HEK293 (cell line): Measurements from ENCODE around the gene CEPT1.

Experiments used
- CTCF ChIA-PET: fragments of 350-600 bp; formaldehyde crosslinking; extraction: SDS; loops from one replicate; lab custom pipeline; 2021; ENCODE audit warnings: antibody characterized with exemption; lab: Yijun Ruan, JAX
- POLR2A ChIA-PET: fragments of 300-600 bp; formaldehyde crosslinking; extraction: SDS; loops from one replicate; lab custom pipeline; 2020; ENCODE audit warnings: antibody characterized with exemption, inconsistent platforms; lab: Yijun Ruan, JAX
- H3K27ac ChIP-seq: fragments of 200-500 bp; sonication (Bioruptor generic); 2 replicates; pipeline ENCODE4 v1.5.1; 2014; ENCODE audit warnings: low read depth, low read length, control low read depth, inconsistent platforms; ENCODE audit errors: extremely low read depth
- H3K36me3 ChIP-seq, 2 experiments: fragments of 200-500 bp in 1 of 2; sonication (Bioruptor generic) in 1 of 2; 1 replicate in 1 of 2; 2 replicates in 1 of 2; pipeline ENCODE4 v1.5.1; 2014 to 2017; ENCODE audit warnings: inconsistent platforms in 2 of 2, low read length in 2 of 2; ENCODE audit not compliant: control insufficient read depth in 2 of 2, insufficient read depth in 1 of 2
- H3K4me1 ChIP-seq: fragments of 200-500 bp; sonication (Bioruptor generic); 2 replicates; pipeline ENCODE4 v1.5.1; 2014; ENCODE audit warnings: mild to moderate bottlenecking, low read length, inconsistent platforms; ENCODE audit not compliant: control insufficient read depth, insufficient read depth
- H3K4me3 ChIP-seq: 2 replicates; pipeline ENCODE4 v1.5.1; 2011; ENCODE audit warnings: low read depth, mild to moderate bottlenecking, control low read depth, low read length, moderate library complexity
- H3K9me3 ChIP-seq: fragments of 200-500 bp; sonication (Bioruptor generic); 2 replicates; pipeline ENCODE4 v1.5.1; 2014; ENCODE audit warnings: low read depth, low read length, inconsistent platforms; ENCODE audit not compliant: control insufficient read depth, insufficient read depth
- FEZF1 ChIP-seq: fragments of 450-650 bp; formaldehyde crosslinking; IDR thresholded peaks from 2 replicates; pipeline ENCODE4 v1.5.1; 2016; ENCODE audit warnings: missing biosample characterization, missing genetic modification characterization
- GLIS1 ChIP-seq: fragments of 450-650 bp; formaldehyde crosslinking; IDR thresholded peaks from 2 replicates; pipeline ENCODE4 v1.5.1; 2016; ENCODE audit warnings: missing biosample characterization, missing genetic modification characterization
- KLF10 ChIP-seq: fragments of 450-650 bp; IDR thresholded peaks from 2 replicates; pipeline ENCODE4 v1.5.1; 2018; ENCODE audit warnings: missing biosample characterization, mild to moderate bottlenecking, missing genetic modification characterization
- PRDM1 ChIP-seq: fragments of 450-650 bp; formaldehyde crosslinking; IDR thresholded peaks from 2 replicates; pipeline ENCODE4; 2016; ENCODE audit warnings: missing biosample characterization, missing genetic modification characterization
- SCRT1 ChIP-seq: fragments of 450-650 bp; formaldehyde crosslinking; IDR thresholded peaks from 2 replicates; pipeline ENCODE4 v1.5.1; 2016; ENCODE audit warnings: missing biosample characterization, missing genetic modification characterization, borderline replicate concordance
- SCRT2 ChIP-seq: fragments of 450-650 bp; formaldehyde crosslinking; IDR thresholded peaks from 2 replicates; pipeline ENCODE4 v1.5.1; 2016; ENCODE audit warnings: missing biosample characterization, missing genetic modification characterization
- SP2 ChIP-seq: fragments of 450-650 bp; formaldehyde crosslinking; IDR thresholded peaks from 2 replicates; pipeline ENCODE4 v1.5.1; 2016; ENCODE audit warnings: missing biosample characterization, missing genetic modification characterization
- ZBTB17 ChIP-seq: fragments of 450-650 bp; formaldehyde crosslinking; IDR thresholded peaks from 2 replicates; pipeline ENCODE4 v1.5.1; 2016; ENCODE audit warnings: missing biosample characterization, missing genetic modification characterization
- ZIC2 ChIP-seq: fragments of 450-650 bp; formaldehyde crosslinking; IDR thresholded peaks from 2 replicates; pipeline ENCODE4 v1.5.1; 2016; ENCODE audit warnings: missing biosample characterization, missing genetic modification characterization
- ZNF138 ChIP-seq: fragments of 450-650 bp; formaldehyde crosslinking; IDR thresholded peaks from 2 replicates; pipeline ENCODE4 v1.5.1; 2016; ENCODE audit warnings: missing biosample characterization, missing genetic modification characterization, borderline replicate concordance
- ZNF148 ChIP-seq: fragments of 450-650 bp; formaldehyde crosslinking; IDR thresholded peaks from 2 replicates; pipeline ENCODE4 v1.5.0; 2017; ENCODE audit warnings: missing biosample characterization, missing genetic modification characterization, borderline replicate concordance
- ZNF175 ChIP-seq: fragments of 450-650 bp; formaldehyde crosslinking; IDR thresholded peaks from 2 replicates; pipeline ENCODE4 v1.5.1; 2016; ENCODE audit warnings: missing biosample characterization, missing genetic modification characterization
- ZNF302 ChIP-seq: fragments of 450-650 bp; formaldehyde crosslinking; IDR thresholded peaks from 2 replicates; pipeline ENCODE4 v1.5.1; 2016; ENCODE audit warnings: missing biosample characterization, missing genetic modification characterization, low read depth
- ZNF341 ChIP-seq: fragments of 450-650 bp; formaldehyde crosslinking; IDR thresholded peaks from 2 replicates; pipeline ENCODE4; 2016; ENCODE audit warnings: low read depth, missing biosample characterization, missing genetic modification characterization
- ZNF366 ChIP-seq: fragments of 450-650 bp; formaldehyde crosslinking; conservative IDR thresholded peaks from 2 replicates; pipeline ENCODE4 v1.5.1; 2016; ENCODE audit warnings: missing biosample characterization, missing genetic modification characterization
- ZNF473 ChIP-seq: fragments of 450-650 bp; formaldehyde crosslinking; IDR thresholded peaks from 2 replicates; pipeline ENCODE4 v1.5.1; 2017; ENCODE audit warnings: missing biosample characterization, missing genetic modification characterization
- ZNF571 ChIP-seq: fragments of 450-650 bp; formaldehyde crosslinking; IDR thresholded peaks from 2 replicates; pipeline ENCODE4 v1.5.0; 2017; ENCODE audit warnings: missing biosample characterization, missing genetic modification characterization
- ZNF580 ChIP-seq: fragments of 450-650 bp; formaldehyde crosslinking; IDR thresholded peaks from 2 replicates; pipeline ENCODE4 v1.5.1; 2016; ENCODE audit warnings: missing biosample characterization, missing genetic modification characterization
- ZNF600 ChIP-seq: fragments of 450-650 bp; formaldehyde crosslinking; IDR thresholded peaks from 2 replicates; pipeline ENCODE4 v1.5.1; 2016; ENCODE audit warnings: missing biosample characterization, missing genetic modification characterization
- ZSCAN4 ChIP-seq: fragments of 450-650 bp; formaldehyde crosslinking; IDR thresholded peaks from 2 replicates; pipeline ENCODE4 v1.5.1; 2017; ENCODE audit warnings: missing biosample characterization, missing genetic modification characterization

CEPT1 gene

GRCh38 chr1:111141245-111142220, 1.5 kb downstream of the CEPT1 start:
- ChIA-PET POLR2A (no interaction called here), CTCF (interaction anchor here (0.7 kb wide), 1 partner anchor 133 kb away, joined by 3 read pairs; no protein-coding TSS in a partner anchor)
- Histone ChIP-seq H3K27ac (no peak overlapping the region), H3K4me1 (peaks cover 13% of the 10 kb centered on the region; the same call in 1 of the 2 replicates), H3K9me3 (no peaks in the 10 kb centered on the region), H3K4me3 (peak overlapping the region; percentile 98), H3K36me3 (peaks cover 0 to 16% of the 10 kb centered on the region in 2 experiments; a peak in 2 of 3 replicates)
- TF ChIP-seq FEZF1 (tag by site-specific recombination) (peak; percentile 36; the same call in 1 of the 2 replicates), GLIS1 (tag by site-specific recombination) (no peak), SCRT1 (tag by site-specific recombination) (0 out of 2 replicates have a peak, but pooled peaks have one; percentile 70), PRDM1 (tag by site-specific recombination) (0 out of 2 replicates have a peak, but pooled peaks have one; percentile 25), ZNF366 (tag by site-specific recombination) (0 out of 2 replicates have a peak, but pooled peaks have one; percentile 28), SCRT2 (peak; percentile 86), SP2 (tag by site-specific recombination) (no peak)

- H3K4me3 ChIP-seq = no peak overlapping the region
- peaks cover 13% of the 10 kb centered on the region; the same call in 1 of the 2 replicates for H3K4me1 ChIP-seq
- ChIA-PET POLR2A (no interaction called here), CTCF (interaction anchor here (0.7 kb wide), 1 partner anchor 134 kb away, joined by 3 read pairs; no protein-coding TSS in a partner anchor)
- peaks cover 0 to 11% of the 10 kb centered on the region in 2 experiments; a peak in 2 of 3 replicates for H3K36me3 ChIP-seq
- no peaks in the 10 kb centered on the region for H3K9me3 ChIP-seq
- TF ChIP-seq ZNF473 (tag by site-specific recombination) (no peak), ZNF341 (tag by site-specific recombination) (0 out of 2 replicates have a peak, but pooled peaks have one; percentile 27)
- H3K27ac ChIP-seq = no peak overlapping the region
Measured at GRCh38 chr1:111142356-111142975, 2.4 kb downstream of the CEPT1 start.

- no peak overlapping the region for H3K27ac ChIP-seq
- H3K4me3 ChIP-seq = no peak overlapping the region
- POLR2A ChIA-PET = no interaction called here
- H3K36me3 ChIP-seq = peaks cover 14 to 31% of the 10 kb centered on the region in 2 experiments
- peaks cover 10% of the 10 kb centered on the region; the same call in 1 of the 2 replicates for H3K4me1 ChIP-seq
- CTCF ChIA-PET = no interaction called here
- TF ChIP-seq ZNF580 = no peak
- no peaks in the 10 kb centered on the region for H3K9me3 ChIP-seq
Measured at GRCh38 chr1:111145542-111145941, 5.5 kb downstream of the CEPT1 start.

- Histone ChIP-seq H3K36me3 (peaks cover 19 to 34% of the 10 kb centered on the region in 2 experiments), H3K4me3 (no peak overlapping the region), H3K4me1 (peaks cover 9% of the 10 kb centered on the region; the same call in 1 of the 2 replicates), H3K27ac (no peak overlapping the region), H3K9me3 (no peaks in the 10 kb centered on the region)
- POLR2A ChIA-PET = no interaction called here
- CTCF ChIA-PET = no interaction called here
- no peak for TF ChIP-seq ZBTB17
- no peak for TF ChIP-seq ZNF175 (tag by site-specific recombination)
- no peak for TF ChIP-seq PRDM1 (tag by site-specific recombination)
- no peak for TF ChIP-seq ZNF302 (tag by site-specific recombination)
- TF ChIP-seq ZIC2 (tag by site-specific recombination) = no peak
- TF ChIP-seq ZSCAN4 (tag by site-specific recombination) = no peak
- no peak for TF ChIP-seq ZNF600
- no peak for TF ChIP-seq ZNF138 (tag by site-specific recombination)
- no peak for TF ChIP-seq KLF10
- TF ChIP-seq ZNF148 (tag by site-specific recombination) = no peak
- TF ChIP-seq ZNF571 (tag by site-specific recombination) = no peak
Measured at GRCh38 chr1:111145963-111146768, 6.1 kb downstream of the CEPT1 start.
